HL-60 (cell line): ENCODE results near the gene MREG.

Experiments used
- DNase-seq, 2 experiments: peaks; one replicate each; pipeline ENCODE4 v3.0.0-alpha.2; 2010 to 2020; ENCODE audit warnings: low read depth in 1 of 2, low spot score in 1 of 2
- H3K27ac ChIP-seq: fragments of 250-450 bp; sonication (Bioruptor Pico); replicated peaks from 2 replicates; pipeline ENCODE4 v1.5.1; 2020; ENCODE audit warnings: mild to moderate bottlenecking, moderate library complexity
- H3K27me3 ChIP-seq: fragments of 250-450 bp; sonication (Bioruptor Pico); 2 replicates; pipeline ENCODE4 v1.5.1; 2021; ENCODE audit warnings: mild to moderate bottlenecking, moderate library complexity; ENCODE audit not compliant: insufficient read depth, poor library complexity, severe bottlenecking
- H3K4me3 ChIP-seq: replicated peaks from 2 replicates; pipeline ENCODE4 v1.5.1; 2011; ENCODE audit warnings: mild to moderate bottlenecking, control low read depth, low read length; ENCODE audit not compliant: insufficient read depth
- CTCF ChIP-seq: IDR thresholded peaks from one replicate; pipeline ENCODE4 v1.5.1; 2011; ENCODE audit warnings: low read length, control low read depth, inconsistent platforms; ENCODE audit not compliant: insufficient read depth
- GABPA ChIP-seq: IDR thresholded peaks from 2 replicates; pipeline ENCODE4 v1.6.1; 2012; ENCODE audit warnings: low read depth
- POLR2AphosphoS5 ChIP-seq: IDR thresholded peaks from 2 replicates; pipeline ENCODE4 v1.6.1; 2012; ENCODE audit warnings: low read depth
- REST ChIP-seq: IDR thresholded peaks from 2 replicates; pipeline ENCODE4 v1.6.1; 2012; ENCODE audit warnings: low read depth; ENCODE audit not compliant: insufficient replicate concordance
- SPI1 ChIP-seq: IDR thresholded peaks from 2 replicates; pipeline ENCODE4 v1.6.1; 2012; ENCODE audit warnings: low read depth, mild to moderate bottlenecking, borderline replicate concordance

Gene MREG

GRCh38 chr2:215910180-215910579 lies 103.2 kb downstream of the MREG start:
- Histone ChIP-seq H3K4me3 (no peak overlapping the region), H3K27ac (no peak overlapping the region), H3K27me3 (peaks cover 2% of the 10 kb centered on the region)
- no peak for DNase-seq
- TF ChIP-seq POLR2AphosphoS5 (no peak), REST (no peak), SPI1 (no peak)

GRCh38 chr2:215907147-215907546 lies 106.2 kb downstream of the MREG start:
- TF ChIP-seq SPI1 (no peak), CTCF (no peak), POLR2AphosphoS5 (no peak), REST (no peak), GABPA (no peak)
- no peaks in the 10 kb centered on the region for H3K27me3 ChIP-seq
- no peak for DNase-seq
- no peak overlapping the region for H3K4me3 ChIP-seq
- H3K27ac ChIP-seq, result no peak overlapping the region

GRCh38 chr2:215906458-215906857 lies 106.9 kb downstream of the MREG start:
- DNase-seq, result no peak
- no peaks in the 10 kb centered on the region for H3K27me3 ChIP-seq
- no peak for TF ChIP-seq SPI1
- TF ChIP-seq CTCF, result no peak
- no peak for TF ChIP-seq REST
- TF ChIP-seq GABPA, result no peak
- TF ChIP-seq POLR2AphosphoS5, result no peak
- H3K27ac ChIP-seq, result no peak overlapping the region
- H3K4me3 ChIP-seq, result no peak overlapping the region

- DNase-seq, result no peak
- Histone ChIP-seq H3K27me3 (no peaks in the 10 kb centered on the region), H3K27ac (no peak overlapping the region), H3K4me3 (no peak overlapping the region)
- TF ChIP-seq SPI1, result no peak
These were observed 107.7 kb downstream of the MREG start for GRCh38 chr2:215905691-215906090.
